ENCODE results near the gene CD82. TPM values are rescaled to one million over a fixed set of nuclear protein-coding genes. Genes with fewer than 3 reads are reported as not detected.

Gene CD82
- total RNA-seq, 1 experiment from 2014 or later, result 30.7 TPM

DNA sequence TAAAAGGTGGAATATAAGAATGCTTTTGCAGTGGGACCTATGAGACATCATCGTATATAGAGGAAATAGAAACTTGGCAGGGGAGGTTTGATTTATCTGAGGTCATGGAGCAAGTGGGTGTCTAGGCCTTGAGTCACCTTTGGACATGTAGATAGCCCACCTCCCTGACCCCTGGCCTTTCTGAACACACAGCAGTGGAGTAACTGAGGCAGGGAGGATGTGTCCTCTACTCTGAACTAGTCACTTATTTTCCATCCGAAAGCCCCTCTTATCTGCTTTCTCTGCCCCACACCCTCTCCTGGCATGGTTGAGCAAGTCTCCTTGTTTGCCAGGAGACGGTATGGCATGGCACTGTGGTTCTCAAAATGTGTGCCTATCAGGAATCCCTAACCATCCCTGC lies 7.9 kb downstream of the CD82 start:
- ChIA-PET POLR2A (ENCODE audit: unreplicated experiment) (interaction anchor here (0.6 kb wide), 1 partner anchor 1698 kb away, joined by 3 read pairs; no protein-coding TSS in a partner anchor), CTCF (no interaction called here)
- H3K9me2 ChIP-seq (ENCODE audit: insufficient read depth), result no peaks in the 10 kb centered on the region
- BruUV-seq (replicated peaks), result no TSS peak
- DNase-seq, result no peak
- H2AFZ ChIP-seq, result no peak overlapping the region
- no peak for TF ChIP-seq EZH2 (IDR thresholded peaks at IDR 0.05; ENCODE audit: low read depth)
- peaks cover 13% of the 10 kb centered on the region for H3F3A ChIP-seq (ENCODE audit: insufficient read depth, low read depth)
- intact Hi-C loops (cut with micrococcal nuclease; ENCODE audit: unreplicated experiment), result no loop called here
- H3K4me3 ChIP-seq, result no peak overlapping the region
- no peak overlapping the region for H3K4me2 ChIP-seq
- H3K4me1 ChIP-seq (replicated peaks; ENCODE audit: insufficient read depth), result peaks cover 55% of the 10 kb centered on the region
- H3K27ac ChIP-seq, result peak overlapping the region; percentile 89
- H3K9me3 ChIP-seq (ENCODE audit: insufficient read depth, low read depth), result no peaks in the 10 kb centered on the region
- no peaks in the 10 kb centered on the region for H3K27me3 ChIP-seq (ENCODE audit: insufficient read depth, low read depth)
- no peaks in the 10 kb centered on the region for H3K36me3 ChIP-seq (ENCODE audit: low read depth)
- no peaks in the 10 kb centered on the region for H4K20me1 ChIP-seq (ENCODE audit: insufficient read depth)
- no peaks in the 10 kb centered on the region for H3K79me2 ChIP-seq (ENCODE audit: low read depth)

DNA sequence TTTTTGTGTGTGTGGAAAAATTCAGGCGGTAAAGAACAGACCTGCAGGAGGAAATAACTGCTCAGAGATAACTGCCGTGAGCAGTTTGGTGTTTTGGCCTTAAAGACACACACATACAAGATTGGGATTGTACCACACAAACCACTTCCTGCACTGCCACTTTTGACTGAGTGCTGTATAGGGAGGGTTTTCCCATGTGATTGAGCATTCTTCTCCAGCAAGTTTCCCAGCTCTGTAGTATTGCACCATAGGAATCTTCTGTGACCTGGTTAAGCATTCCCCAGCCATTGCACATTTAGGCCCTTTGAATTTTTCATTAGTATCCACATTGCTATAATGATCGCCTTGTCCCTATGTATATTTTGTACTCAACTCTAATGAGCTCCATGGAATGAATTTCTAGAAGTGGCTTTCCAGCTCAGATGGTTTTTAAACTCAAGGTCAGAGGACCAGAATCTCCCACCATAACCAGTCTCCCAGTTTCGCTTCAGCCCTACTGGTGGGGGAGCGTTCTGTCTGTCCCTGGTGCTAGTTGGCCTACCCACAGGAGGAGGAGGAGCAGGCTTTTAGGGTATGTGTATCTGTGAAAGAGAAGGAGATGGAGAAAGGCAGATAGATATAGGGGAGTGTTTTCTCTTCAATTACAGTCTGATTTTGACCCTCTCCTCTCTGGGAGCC lies 9.3 kb downstream of the CD82 start:
- no peak overlapping the region; the same call in 1 of the 2 replicates for H3K4me3 ChIP-seq
- H3K36me3 ChIP-seq (ENCODE audit: low read depth), result no peaks in the 10 kb centered on the region
- H3K4me1 ChIP-seq (replicated peaks; ENCODE audit: insufficient read depth), result peaks cover 53% of the 10 kb centered on the region
- TF ChIP-seq EZH2 (IDR thresholded peaks at IDR 0.05; ENCODE audit: low read depth), result no peak
- TF ChIP-seq, protein P1, sequence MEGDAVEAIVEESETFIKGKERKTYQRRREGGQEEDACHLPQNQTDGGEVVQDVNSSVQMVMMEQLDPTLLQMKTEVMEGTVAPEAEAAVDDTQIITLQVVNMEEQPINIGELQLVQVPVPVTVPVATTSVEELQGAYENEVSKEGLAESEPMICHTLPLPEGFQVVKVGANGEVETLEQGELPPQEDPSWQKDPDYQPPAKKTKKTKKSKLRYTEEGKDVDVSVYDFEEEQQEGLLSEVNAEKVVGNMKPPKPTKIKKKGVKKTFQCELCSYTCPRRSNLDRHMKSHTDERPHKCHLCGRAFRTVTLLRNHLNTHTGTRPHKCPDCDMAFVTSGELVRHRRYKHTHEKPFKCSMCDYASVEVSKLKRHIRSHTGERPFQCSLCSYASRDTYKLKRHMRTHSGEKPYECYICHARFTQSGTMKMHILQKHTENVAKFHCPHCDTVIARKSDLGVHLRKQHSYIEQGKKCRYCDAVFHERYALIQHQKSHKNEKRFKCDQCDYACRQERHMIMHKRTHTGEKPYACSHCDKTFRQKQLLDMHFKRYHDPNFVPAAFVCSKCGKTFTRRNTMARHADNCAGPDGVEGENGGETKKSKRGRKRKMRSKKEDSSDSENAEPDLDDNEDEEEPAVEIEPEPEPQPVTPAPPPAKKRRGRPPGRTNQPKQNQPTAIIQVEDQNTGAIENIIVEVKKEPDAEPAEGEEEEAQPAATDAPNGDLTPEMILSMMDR (conservative IDR thresholded peaks at IDR 0.05), result no peak
- no peaks in the 10 kb centered on the region for H3K9me2 ChIP-seq (ENCODE audit: insufficient read depth)
- BruUV-seq (replicated peaks), result no TSS peak
- intact Hi-C loops (cut with micrococcal nuclease; ENCODE audit: unreplicated experiment), result no loop called here
- H2AFZ ChIP-seq, result no peak overlapping the region
- CTCF ChIA-PET, result no interaction called here
- H3K79me2 ChIP-seq (ENCODE audit: low read depth), result no peaks in the 10 kb centered on the region
- no peaks in the 10 kb centered on the region for H3K27me3 ChIP-seq (ENCODE audit: insufficient read depth, low read depth)
- DNase-seq, result peak; percentile 51 to 96
- no peaks in the 10 kb centered on the region for H4K20me1 ChIP-seq (ENCODE audit: insufficient read depth)
- peaks cover 13% of the 10 kb centered on the region for H3F3A ChIP-seq (ENCODE audit: insufficient read depth, low read depth)
- POLR2A ChIA-PET (ENCODE audit: unreplicated experiment), result interaction anchor here (0.7 kb wide), 1 partner anchor 10 kb away, joined by 5 read pairs; the partner anchor contains the start of gene CD82
- H3K27ac ChIP-seq, result peak overlapping the region; percentile 89
- H3K9me3 ChIP-seq (ENCODE audit: insufficient read depth, low read depth), result no peaks in the 10 kb centered on the region
- H3K4me2 ChIP-seq, result peak overlapping the region; percentile 56

DNA sequence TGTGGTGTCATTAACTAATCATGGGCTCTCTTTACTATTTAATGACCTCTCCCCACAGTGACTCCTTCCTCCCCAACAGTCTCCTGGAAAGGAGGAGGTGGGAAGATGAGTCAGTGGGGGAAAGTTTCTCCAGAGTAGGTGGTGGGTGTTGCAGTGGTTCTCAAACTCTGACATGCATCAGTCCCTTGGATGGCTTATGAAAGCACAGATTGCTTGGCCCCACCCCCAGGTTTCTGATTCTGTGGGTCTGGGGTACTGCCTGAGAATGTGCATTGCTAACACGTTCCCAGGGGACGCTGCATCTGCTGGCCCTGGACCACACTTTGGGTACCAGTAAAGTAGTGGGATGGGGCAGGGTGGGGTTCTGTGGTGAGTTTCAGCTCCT lies 9.8 kb downstream of the CD82 start:
- BruUV-seq (replicated peaks), result no TSS peak
- Histone ChIP-seq H4K20me1 (ENCODE audit: insufficient read depth) (no peaks in the 10 kb centered on the region), H3K79me2 (ENCODE audit: low read depth) (no peaks in the 10 kb centered on the region), H3K4me3 (no peak overlapping the region), H3K36me3 (ENCODE audit: low read depth) (no peaks in the 10 kb centered on the region), H3K4me1 (replicated peaks; ENCODE audit: insufficient read depth) (peaks cover 53% of the 10 kb centered on the region), H2AFZ (no peak overlapping the region), H3F3A (ENCODE audit: insufficient read depth, low read depth) (peaks cover 13% of the 10 kb centered on the region), H3K27ac (peak overlapping the region; percentile 89), H3K4me2 (peak overlapping the region; percentile 56), H3K9me2 (ENCODE audit: insufficient read depth) (no peaks in the 10 kb centered on the region), H3K27me3 (ENCODE audit: insufficient read depth, low read depth) (no peaks in the 10 kb centered on the region), H3K9me3 (ENCODE audit: insufficient read depth, low read depth) (no peaks in the 10 kb centered on the region)
- ChIA-PET POLR2A (ENCODE audit: unreplicated experiment) (no interaction called here), CTCF (no interaction called here)
- peak in 1 of 2 experiments; percentile 70 for DNase-seq
- intact Hi-C loops (cut with micrococcal nuclease; ENCODE audit: unreplicated experiment), result no loop called here
- TF ChIP-seq, protein P1 (conservative IDR thresholded peaks at IDR 0.05), result no peak
- no peak for TF ChIP-seq EZH2 (IDR thresholded peaks at IDR 0.05; ENCODE audit: low read depth)
